ENCODE results near the gene CHCHD3. TPM values are rescaled to one million over a fixed set of nuclear protein-coding genes. Genes with fewer than 3 reads are reported as not detected.
A peak's percentile ranks its signal among the peaks of the same experiment; 100 is the strongest.

The CHCHD3 gene
- total RNA-seq, 1 experiment from 2014 or later: 114 TPM

DNA sequence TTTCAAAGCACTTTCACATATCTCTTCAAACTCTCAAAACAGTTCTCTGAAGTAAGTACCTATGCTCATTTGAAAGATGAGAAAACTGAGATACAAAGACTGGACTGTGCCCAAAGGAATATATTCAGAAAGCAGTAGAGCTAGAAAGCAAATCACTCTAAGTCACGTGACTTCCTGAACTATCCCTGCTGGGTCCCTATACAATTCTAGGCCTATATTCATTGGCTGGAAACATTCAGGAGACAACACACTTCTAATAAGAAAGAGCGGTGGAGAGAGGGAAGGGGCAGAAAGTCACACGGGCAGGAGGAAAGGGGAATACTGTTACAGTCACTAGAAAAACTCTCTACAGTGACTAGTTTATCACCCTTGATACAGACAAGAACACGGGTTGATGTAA is 140.0 kb downstream of the CHCHD3 start:
- Mint-ChIP-seq H3K36me3 (no peaks in the 10 kb centered on the region), H3K27me3 (ENCODE audit: low read depth) (no peaks in the 10 kb centered on the region), H3K4me1 (peaks cover 15% of the 10 kb centered on the region), H3K9me3 (no peaks in the 10 kb centered on the region), H3K4me3 (no peak overlapping the region), H3K27ac (peak overlapping the region; percentile 8; the same call in 1 of the 2 replicates)
- POLR2A ChIA-PET: no interaction called here
- DNase-seq (ENCODE audit: low spot score) (no peak), ATAC-seq (peak; percentile 57; the same call in 1 of the 2 replicates)
- CTCF ChIA-PET: no interaction called here
- TF ChIP-seq, protein P1, sequence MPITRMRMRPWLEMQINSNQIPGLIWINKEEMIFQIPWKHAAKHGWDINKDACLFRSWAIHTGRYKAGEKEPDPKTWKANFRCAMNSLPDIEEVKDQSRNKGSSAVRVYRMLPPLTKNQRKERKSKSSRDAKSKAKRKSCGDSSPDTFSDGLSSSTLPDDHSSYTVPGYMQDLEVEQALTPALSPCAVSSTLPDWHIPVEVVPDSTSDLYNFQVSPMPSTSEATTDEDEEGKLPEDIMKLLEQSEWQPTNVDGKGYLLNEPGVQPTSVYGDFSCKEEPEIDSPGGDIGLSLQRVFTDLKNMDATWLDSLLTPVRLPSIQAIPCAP (CRISPR knock-in tag; IDR thresholded peaks at IDR 0.05): no peak

DNA sequence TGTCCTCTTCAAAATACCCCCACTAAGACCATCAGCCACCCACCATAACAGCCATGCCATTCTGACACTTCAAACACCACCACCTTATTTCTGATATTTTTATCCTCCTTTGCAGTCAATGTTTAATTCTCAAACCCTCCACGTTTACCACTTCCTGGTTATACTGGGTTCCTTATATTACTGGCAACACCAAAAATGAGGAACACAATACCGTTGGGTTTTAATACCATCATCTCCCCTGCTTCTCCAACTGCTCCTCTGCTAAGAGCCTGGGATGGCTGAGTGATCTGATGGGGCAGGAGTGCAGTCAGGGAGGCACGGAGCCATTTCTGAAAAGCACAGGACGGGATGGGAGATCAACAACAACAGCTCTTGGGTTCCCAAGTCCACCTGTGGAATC is 140.5 kb downstream of the CHCHD3 start:
- H3K27ac Mint-ChIP-seq: peak overlapping the region; percentile 8; the same call in 1 of the 2 replicates
- ChIA-PET CTCF (no interaction called here), POLR2A (no interaction called here)
- no peaks in the 10 kb centered on the region for H3K36me3 Mint-ChIP-seq
- H3K4me3 Mint-ChIP-seq: no peak overlapping the region
- peaks cover under 1% of the 10 kb centered on the region; the same call in 1 of the 2 replicates for H3K9me3 Mint-ChIP-seq
- no peak for DNase-seq (ENCODE audit: low spot score)
- ATAC-seq: no peak; the same call in 1 of the 2 replicates
- no peaks in the 10 kb centered on the region for H3K27me3 Mint-ChIP-seq (ENCODE audit: low read depth)
- peaks cover 15% of the 10 kb centered on the region for H3K4me1 Mint-ChIP-seq
- TF ChIP-seq ZNF219 (CRISPR knock-in tag; IDR thresholded peaks at IDR 0.05; ENCODE audit: borderline replicate concordance) (no peak), NFATC4 (CRISPR knock-in tag; IDR thresholded peaks at IDR 0.05) (no peak), ZNF232 (CRISPR knock-in tag; IDR thresholded peaks at IDR 0.05) (no peak), SOX15 (CRISPR knock-in tag; IDR thresholded peaks at IDR 0.05) (no peak), NR3C1 (CRISPR knock-in tag; conservative IDR thresholded peaks at IDR 0.05; ENCODE audit: low read depth) (no peak), FOXJ3 (CRISPR knock-in tag; IDR thresholded peaks at IDR 0.05; ENCODE audit: borderline replicate concordance) (no peak), KAT7 (CRISPR knock-in tag; IDR thresholded peaks at IDR 0.05; ENCODE audit: borderline replicate concordance) (no peak)
- TF ChIP-seq, protein P2, sequence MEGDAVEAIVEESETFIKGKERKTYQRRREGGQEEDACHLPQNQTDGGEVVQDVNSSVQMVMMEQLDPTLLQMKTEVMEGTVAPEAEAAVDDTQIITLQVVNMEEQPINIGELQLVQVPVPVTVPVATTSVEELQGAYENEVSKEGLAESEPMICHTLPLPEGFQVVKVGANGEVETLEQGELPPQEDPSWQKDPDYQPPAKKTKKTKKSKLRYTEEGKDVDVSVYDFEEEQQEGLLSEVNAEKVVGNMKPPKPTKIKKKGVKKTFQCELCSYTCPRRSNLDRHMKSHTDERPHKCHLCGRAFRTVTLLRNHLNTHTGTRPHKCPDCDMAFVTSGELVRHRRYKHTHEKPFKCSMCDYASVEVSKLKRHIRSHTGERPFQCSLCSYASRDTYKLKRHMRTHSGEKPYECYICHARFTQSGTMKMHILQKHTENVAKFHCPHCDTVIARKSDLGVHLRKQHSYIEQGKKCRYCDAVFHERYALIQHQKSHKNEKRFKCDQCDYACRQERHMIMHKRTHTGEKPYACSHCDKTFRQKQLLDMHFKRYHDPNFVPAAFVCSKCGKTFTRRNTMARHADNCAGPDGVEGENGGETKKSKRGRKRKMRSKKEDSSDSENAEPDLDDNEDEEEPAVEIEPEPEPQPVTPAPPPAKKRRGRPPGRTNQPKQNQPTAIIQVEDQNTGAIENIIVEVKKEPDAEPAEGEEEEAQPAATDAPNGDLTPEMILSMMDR (IDR thresholded peaks at IDR 0.05): no peak
- TF ChIP-seq, protein P3, sequence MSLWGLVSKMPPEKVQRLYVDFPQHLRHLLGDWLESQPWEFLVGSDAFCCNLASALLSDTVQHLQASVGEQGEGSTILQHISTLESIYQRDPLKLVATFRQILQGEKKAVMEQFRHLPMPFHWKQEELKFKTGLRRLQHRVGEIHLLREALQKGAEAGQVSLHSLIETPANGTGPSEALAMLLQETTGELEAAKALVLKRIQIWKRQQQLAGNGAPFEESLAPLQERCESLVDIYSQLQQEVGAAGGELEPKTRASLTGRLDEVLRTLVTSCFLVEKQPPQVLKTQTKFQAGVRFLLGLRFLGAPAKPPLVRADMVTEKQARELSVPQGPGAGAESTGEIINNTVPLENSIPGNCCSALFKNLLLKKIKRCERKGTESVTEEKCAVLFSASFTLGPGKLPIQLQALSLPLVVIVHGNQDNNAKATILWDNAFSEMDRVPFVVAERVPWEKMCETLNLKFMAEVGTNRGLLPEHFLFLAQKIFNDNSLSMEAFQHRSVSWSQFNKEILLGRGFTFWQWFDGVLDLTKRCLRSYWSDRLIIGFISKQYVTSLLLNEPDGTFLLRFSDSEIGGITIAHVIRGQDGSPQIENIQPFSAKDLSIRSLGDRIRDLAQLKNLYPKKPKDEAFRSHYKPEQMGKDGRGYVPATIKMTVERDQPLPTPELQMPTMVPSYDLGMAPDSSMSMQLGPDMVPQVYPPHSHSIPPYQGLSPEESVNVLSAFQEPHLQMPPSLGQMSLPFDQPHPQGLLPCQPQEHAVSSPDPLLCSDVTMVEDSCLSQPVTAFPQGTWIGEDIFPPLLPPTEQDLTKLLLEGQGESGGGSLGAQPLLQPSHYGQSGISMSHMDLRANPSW (CRISPR knock-in tag; conservative IDR thresholded peaks at IDR 0.05; ENCODE audit: low read depth): no peak
- TF ChIP-seq, protein P4, sequence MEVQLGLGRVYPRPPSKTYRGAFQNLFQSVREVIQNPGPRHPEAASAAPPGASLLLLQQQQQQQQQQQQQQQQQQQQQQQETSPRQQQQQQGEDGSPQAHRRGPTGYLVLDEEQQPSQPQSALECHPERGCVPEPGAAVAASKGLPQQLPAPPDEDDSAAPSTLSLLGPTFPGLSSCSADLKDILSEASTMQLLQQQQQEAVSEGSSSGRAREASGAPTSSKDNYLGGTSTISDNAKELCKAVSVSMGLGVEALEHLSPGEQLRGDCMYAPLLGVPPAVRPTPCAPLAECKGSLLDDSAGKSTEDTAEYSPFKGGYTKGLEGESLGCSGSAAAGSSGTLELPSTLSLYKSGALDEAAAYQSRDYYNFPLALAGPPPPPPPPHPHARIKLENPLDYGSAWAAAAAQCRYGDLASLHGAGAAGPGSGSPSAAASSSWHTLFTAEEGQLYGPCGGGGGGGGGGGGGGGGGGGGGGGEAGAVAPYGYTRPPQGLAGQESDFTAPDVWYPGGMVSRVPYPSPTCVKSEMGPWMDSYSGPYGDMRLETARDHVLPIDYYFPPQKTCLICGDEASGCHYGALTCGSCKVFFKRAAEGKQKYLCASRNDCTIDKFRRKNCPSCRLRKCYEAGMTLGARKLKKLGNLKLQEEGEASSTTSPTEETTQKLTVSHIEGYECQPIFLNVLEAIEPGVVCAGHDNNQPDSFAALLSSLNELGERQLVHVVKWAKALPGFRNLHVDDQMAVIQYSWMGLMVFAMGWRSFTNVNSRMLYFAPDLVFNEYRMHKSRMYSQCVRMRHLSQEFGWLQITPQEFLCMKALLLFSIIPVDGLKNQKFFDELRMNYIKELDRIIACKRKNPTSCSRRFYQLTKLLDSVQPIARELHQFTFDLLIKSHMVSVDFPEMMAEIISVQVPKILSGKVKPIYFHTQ (CRISPR knock-in tag; IDR thresholded peaks at IDR 0.05): no peak
- TF ChIP-seq, protein P5, sequence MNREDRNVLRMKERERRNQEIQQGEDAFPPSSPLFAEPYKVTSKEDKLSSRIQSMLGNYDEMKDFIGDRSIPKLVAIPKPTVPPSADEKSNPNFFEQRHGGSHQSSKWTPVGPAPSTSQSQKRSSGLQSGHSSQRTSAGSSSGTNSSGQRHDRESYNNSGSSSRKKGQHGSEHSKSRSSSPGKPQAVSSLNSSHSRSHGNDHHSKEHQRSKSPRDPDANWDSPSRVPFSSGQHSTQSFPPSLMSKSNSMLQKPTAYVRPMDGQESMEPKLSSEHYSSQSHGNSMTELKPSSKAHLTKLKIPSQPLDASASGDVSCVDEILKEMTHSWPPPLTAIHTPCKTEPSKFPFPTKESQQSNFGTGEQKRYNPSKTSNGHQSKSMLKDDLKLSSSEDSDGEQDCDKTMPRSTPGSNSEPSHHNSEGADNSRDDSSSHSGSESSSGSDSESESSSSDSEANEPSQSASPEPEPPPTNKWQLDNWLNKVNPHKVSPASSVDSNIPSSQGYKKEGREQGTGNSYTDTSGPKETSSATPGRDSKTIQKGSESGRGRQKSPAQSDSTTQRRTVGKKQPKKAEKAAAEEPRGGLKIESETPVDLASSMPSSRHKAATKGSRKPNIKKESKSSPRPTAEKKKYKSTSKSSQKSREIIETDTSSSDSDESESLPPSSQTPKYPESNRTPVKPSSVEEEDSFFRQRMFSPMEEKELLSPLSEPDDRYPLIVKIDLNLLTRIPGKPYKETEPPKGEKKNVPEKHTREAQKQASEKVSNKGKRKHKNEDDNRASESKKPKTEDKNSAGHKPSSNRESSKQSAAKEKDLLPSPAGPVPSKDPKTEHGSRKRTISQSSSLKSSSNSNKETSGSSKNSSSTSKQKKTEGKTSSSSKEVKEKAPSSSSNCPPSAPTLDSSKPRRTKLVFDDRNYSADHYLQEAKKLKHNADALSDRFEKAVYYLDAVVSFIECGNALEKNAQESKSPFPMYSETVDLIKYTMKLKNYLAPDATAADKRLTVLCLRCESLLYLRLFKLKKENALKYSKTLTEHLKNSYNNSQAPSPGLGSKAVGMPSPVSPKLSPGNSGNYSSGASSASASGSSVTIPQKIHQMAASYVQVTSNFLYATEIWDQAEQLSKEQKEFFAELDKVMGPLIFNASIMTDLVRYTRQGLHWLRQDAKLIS (CRISPR knock-in tag; IDR thresholded peaks at IDR 0.05; ENCODE audit: borderline replicate concordance): no peak
- TF ChIP-seq, protein P6, sequence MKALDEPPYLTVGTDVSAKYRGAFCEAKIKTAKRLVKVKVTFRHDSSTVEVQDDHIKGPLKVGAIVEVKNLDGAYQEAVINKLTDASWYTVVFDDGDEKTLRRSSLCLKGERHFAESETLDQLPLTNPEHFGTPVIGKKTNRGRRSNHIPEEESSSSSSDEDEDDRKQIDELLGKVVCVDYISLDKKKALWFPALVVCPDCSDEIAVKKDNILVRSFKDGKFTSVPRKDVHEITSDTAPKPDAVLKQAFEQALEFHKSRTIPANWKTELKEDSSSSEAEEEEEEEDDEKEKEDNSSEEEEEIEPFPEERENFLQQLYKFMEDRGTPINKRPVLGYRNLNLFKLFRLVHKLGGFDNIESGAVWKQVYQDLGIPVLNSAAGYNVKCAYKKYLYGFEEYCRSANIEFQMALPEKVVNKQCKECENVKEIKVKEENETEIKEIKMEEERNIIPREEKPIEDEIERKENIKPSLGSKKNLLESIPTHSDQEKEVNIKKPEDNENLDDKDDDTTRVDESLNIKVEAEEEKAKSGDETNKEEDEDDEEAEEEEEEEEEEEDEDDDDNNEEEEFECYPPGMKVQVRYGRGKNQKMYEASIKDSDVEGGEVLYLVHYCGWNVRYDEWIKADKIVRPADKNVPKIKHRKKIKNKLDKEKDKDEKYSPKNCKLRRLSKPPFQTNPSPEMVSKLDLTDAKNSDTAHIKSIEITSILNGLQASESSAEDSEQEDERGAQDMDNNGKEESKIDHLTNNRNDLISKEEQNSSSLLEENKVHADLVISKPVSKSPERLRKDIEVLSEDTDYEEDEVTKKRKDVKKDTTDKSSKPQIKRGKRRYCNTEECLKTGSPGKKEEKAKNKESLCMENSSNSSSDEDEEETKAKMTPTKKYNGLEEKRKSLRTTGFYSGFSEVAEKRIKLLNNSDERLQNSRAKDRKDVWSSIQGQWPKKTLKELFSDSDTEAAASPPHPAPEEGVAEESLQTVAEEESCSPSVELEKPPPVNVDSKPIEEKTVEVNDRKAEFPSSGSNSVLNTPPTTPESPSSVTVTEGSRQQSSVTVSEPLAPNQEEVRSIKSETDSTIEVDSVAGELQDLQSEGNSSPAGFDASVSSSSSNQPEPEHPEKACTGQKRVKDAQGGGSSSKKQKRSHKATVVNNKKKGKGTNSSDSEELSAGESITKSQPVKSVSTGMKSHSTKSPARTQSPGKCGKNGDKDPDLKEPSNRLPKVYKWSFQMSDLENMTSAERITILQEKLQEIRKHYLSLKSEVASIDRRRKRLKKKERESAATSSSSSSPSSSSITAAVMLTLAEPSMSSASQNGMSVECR (CRISPR knock-in tag; IDR thresholded peaks at IDR 0.05; ENCODE audit: borderline replicate concordance): no peak
- TF ChIP-seq, protein P7, sequence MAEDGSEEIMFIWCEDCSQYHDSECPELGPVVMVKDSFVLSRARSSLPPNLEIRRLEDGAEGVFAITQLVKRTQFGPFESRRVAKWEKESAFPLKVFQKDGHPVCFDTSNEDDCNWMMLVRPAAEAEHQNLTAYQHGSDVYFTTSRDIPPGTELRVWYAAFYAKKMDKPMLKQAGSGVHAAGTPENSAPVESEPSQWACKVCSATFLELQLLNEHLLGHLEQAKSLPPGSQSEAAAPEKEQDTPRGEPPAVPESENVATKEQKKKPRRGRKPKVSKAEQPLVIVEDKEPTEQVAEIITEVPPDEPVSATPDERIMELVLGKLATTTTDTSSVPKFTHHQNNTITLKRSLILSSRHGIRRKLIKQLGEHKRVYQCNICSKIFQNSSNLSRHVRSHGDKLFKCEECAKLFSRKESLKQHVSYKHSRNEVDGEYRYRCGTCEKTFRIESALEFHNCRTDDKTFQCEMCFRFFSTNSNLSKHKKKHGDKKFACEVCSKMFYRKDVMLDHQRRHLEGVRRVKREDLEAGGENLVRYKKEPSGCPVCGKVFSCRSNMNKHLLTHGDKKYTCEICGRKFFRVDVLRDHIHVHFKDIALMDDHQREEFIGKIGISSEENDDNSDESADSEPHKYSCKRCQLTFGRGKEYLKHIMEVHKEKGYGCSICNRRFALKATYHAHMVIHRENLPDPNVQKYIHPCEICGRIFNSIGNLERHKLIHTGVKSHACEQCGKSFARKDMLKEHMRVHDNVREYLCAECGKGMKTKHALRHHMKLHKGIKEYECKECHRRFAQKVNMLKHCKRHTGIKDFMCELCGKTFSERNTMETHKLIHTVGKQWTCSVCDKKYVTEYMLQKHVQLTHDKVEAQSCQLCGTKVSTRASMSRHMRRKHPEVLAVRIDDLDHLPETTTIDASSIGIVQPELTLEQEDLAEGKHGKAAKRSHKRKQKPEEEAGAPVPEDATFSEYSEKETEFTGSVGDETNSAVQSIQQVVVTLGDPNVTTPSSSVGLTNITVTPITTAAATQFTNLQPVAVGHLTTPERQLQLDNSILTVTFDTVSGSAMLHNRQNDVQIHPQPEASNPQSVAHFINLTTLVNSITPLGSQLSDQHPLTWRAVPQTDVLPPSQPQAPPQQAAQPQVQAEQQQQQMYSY (CRISPR knock-in tag; IDR thresholded peaks at IDR 0.05): no peak

All from WTC11 (cell line).